Measurements from ENCODE around the gene CORO7. TPM values are rescaled to one million over a fixed set of nuclear protein-coding genes. Genes with fewer than 3 reads are reported as not detected.

Gene CORO7
- total and polyA plus RNA-seq, 7 donors: 10.0 to 43.4 (median 17.1) TPM

- Histone ChIP-seq H3K27me3 (no peaks in the 10 kb centered on the region), H3K4me1 (peaks cover 0 to 21% (median 15%) of the 10 kb centered on the region in 4 donors), H3K27ac (peak overlapping the region in 2 of 4 donors; percentile 4 to 20), H3K9me3 (no peaks in the 10 kb centered on the region), H3K4me3 (no peak overlapping the region), H3K36me3 (peaks cover 0 to 58% (median 25%) of the 10 kb centered on the region in 4 donors)
- intact Hi-C loops (cut with DNase I): no loop called here
- TF ChIP-seq POLR2A (IDR thresholded peaks at IDR 0.05) (no peak), EP300 (IDR thresholded peaks at IDR 0.05) (no peak), CTCF (IDR thresholded peaks at IDR 0.05) (no peak), POLR2AphosphoS5 (IDR thresholded peaks at IDR 0.05) (no peak)
- 73 to 77% methylated on average over 10 of the region's 10 CpGs for whole genome bisulfite sequencing, 2 donors
- DNase-seq: no peak
Observed at GRCh38 chr16:4339455-4339854, 76.9 kb downstream of the CORO7 start.

- Histone ChIP-seq H3K36me3 (peaks cover 0 to 62% (median 25%) of the 10 kb centered on the region in 4 donors), H3K4me3 (no peak overlapping the region), H3K27me3 (no peaks in the 10 kb centered on the region), H3K9me3 (no peaks in the 10 kb centered on the region), H3K27ac (no peak overlapping the region), H3K4me1 (peaks cover 0 to 20% (median 15%) of the 10 kb centered on the region in 4 donors)
- TF ChIP-seq POLR2A (IDR thresholded peaks at IDR 0.05) (no peak), EP300 (IDR thresholded peaks at IDR 0.05) (no peak), POLR2AphosphoS5 (IDR thresholded peaks at IDR 0.05) (no peak), CTCF (IDR thresholded peaks at IDR 0.05) (no peak)
- intact Hi-C loops (cut with DNase I): no loop called here
- WGBS, 2 donors: 87 to 92% methylated on average over 10 of the region's 10 CpGs
- peak; percentile 67 for DNase-seq
Observed at GRCh38 chr16:4338712-4339299, 77.6 kb downstream of the CORO7 start.

- Histone ChIP-seq H3K4me1 (peaks cover 0 to 18% (median 12%) of the 10 kb centered on the region in 4 donors), H3K27me3 (no peaks in the 10 kb centered on the region), H3K9me3 (no peaks in the 10 kb centered on the region), H3K36me3 (peaks cover 0 to 67% (median 26%) of the 10 kb centered on the region in 4 donors), H3K27ac (no peak overlapping the region), H3K4me3 (no peak overlapping the region)
- intact Hi-C loops (cut with DNase I): no loop called here
- DNase-seq: no peak
- TF ChIP-seq POLR2AphosphoS5 (IDR thresholded peaks at IDR 0.05): no peak
- TF ChIP-seq EP300 (IDR thresholded peaks at IDR 0.05): no peak
- 91 to 93% methylated on average over 12 of the region's 12 CpGs for WGBS, 2 donors
Observed at GRCh38 chr16:4338125-4338582, 78.2 kb downstream of the CORO7 start.

- H3K27ac ChIP-seq: no peak overlapping the region
- no peak overlapping the region for H3K4me3 ChIP-seq
- H3K4me1 ChIP-seq: peaks cover 0 to 18% (median 11%) of the 10 kb centered on the region in 4 donors
- TF ChIP-seq POLR2A (IDR thresholded peaks at IDR 0.05): no peak
- TF ChIP-seq CTCF (IDR thresholded peaks at IDR 0.05): no peak
- TF ChIP-seq EP300 (IDR thresholded peaks at IDR 0.05): no peak
- no peak for TF ChIP-seq POLR2AphosphoS5 (IDR thresholded peaks at IDR 0.05)
- DNase-seq: no peak
- 79 to 87% methylated on average over 12 of the region's 12 CpGs for WGBS, 2 donors
- intact Hi-C loops (cut with DNase I): no loop called here
- H3K9me3 ChIP-seq: no peaks in the 10 kb centered on the region
- H3K36me3 ChIP-seq: peaks cover 0 to 72% (median 27%) of the 10 kb centered on the region in 4 donors
- H3K27me3 ChIP-seq: no peaks in the 10 kb centered on the region
Observed at GRCh38 chr16:4337540-4338088, 78.8 kb downstream of the CORO7 start.

GRCh38 chr16:4336701-4337539, 79.5 kb downstream of the CORO7 start:
- WGBS, 2 donors: 89 to 92% methylated on average over 41 of the region's 41 CpGs
- TF ChIP-seq CTCF (IDR thresholded peaks at IDR 0.05) (no peak), EP300 (IDR thresholded peaks at IDR 0.05) (no peak), POLR2A (IDR thresholded peaks at IDR 0.05) (no peak), POLR2AphosphoS5 (IDR thresholded peaks at IDR 0.05) (no peak)
- Histone ChIP-seq H3K27me3 (no peaks in the 10 kb centered on the region), H3K4me1 (peaks cover 0 to 18% (median 11%) of the 10 kb centered on the region in 4 donors), H3K36me3 (peaks cover 0 to 79% (median 27%) of the 10 kb centered on the region in 4 donors), H3K27ac (no peak overlapping the region), H3K9me3 (no peaks in the 10 kb centered on the region), H3K4me3 (no peak overlapping the region)
- intact Hi-C loops (cut with DNase I): no loop called here
- DNase-seq: peak; percentile 66
